Mesodermal cell (in vitro differentiated cells): ENCODE measurements around the gene ENDOU.

Experiments
- H3K27ac ChIP-seq: 2 replicates; pipeline ENCODE4 v1.7.0; 2013; ENCODE audit warnings: mild to moderate bottlenecking, low read depth, low read length, moderate library complexity; ENCODE audit not compliant: severe bottlenecking
- H3K36me3 ChIP-seq: 2 replicates; pipeline ENCODE4 v1.7.1; 2013; ENCODE audit warnings: mild to moderate bottlenecking, low read length, moderate library complexity; ENCODE audit not compliant: control insufficient read depth, insufficient read depth
- H3K4me1 ChIP-seq: one replicate; pipeline ENCODE4 v1.7.1; 2013; ENCODE audit warnings: mild to moderate bottlenecking, low read length; ENCODE audit not compliant: insufficient read depth, control insufficient read depth, poor library complexity, severe bottlenecking
- H3K4me3 ChIP-seq: 2 replicates; pipeline ENCODE4 v1.7.0; 2013; ENCODE audit warnings: low read length, control low read depth, mild to moderate bottlenecking; ENCODE audit not compliant: insufficient read depth, poor library complexity, severe bottlenecking; ENCODE audit errors: extremely low read depth
- H3K9me3 ChIP-seq: 2 replicates; pipeline ENCODE4 v1.7.1; 2013; ENCODE audit warnings: mild to moderate bottlenecking, low read length, moderate library complexity; ENCODE audit not compliant: control insufficient read depth
- WGBS, 2 experiments: methylation state at CpG; one replicate each; pipeline ENCODE4 v1.1.5; 2013; ENCODE audit warnings: missing lambda C conversion rate in 2 of 2; ENCODE audit not compliant: insufficient coverage in 2 of 2; 5-methylcytosine and 5-hydroxymethylcytosine counted together

ENDOU gene

DNA sequence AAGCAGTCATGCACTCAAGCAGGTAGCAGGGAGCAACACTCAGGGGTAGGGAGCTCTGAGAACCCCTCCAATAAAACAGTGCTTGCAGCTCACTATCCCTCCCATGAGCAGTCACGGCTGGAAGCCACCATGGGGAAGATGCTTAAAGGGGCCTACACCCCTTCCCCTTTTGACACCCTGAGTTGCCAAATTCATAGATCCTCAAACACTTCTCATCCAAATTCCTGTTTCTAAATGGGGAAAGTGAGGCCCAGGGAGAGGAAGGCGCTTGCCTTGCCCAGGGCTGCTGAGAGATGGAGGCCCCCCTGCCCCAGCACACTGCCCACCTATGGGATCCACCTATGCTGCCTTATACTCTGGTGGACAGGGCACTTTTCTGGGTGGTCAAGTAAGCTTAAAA is 7.2 kb upstream of the ENDOU start:
- H3K36me3 ChIP-seq = no peaks in the 10 kb centered on the region
- no peak overlapping the region for H3K4me3 ChIP-seq
- H3K27ac ChIP-seq = no peak overlapping the region
- WGBS, 2 experiments = 79% methylated on average over 2 of the region's 2 CpGs; no CpG with 5 or more reads in 1 of the 2 experiments
- peaks cover 12% of the 10 kb centered on the region for H3K4me1 ChIP-seq
- no peaks in the 10 kb centered on the region for H3K9me3 ChIP-seq

DNA sequence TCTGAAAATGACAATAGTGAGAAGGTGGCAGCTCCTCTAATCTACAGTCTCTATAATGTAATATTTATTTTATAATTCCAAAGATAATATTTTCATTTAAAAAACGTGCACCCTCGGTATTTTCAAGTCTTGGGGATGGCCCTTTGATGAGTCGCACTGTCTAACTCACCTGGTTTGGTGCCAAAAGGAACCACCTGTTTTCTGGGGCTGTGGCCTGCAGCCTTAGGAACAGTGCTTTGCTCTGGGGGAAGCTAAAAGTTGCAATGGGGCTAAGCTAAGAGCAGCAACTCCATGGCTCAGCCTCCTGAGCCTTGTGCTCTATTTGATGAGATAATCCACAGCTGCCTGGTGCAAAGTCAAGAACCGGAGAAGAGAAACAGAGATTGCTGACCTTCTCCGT is 6.4 kb upstream of the ENDOU start:
- H3K27ac ChIP-seq = no peak overlapping the region
- peaks cover 12% of the 10 kb centered on the region for H3K4me1 ChIP-seq
- no peak overlapping the region for H3K4me3 ChIP-seq
- WGBS, 2 experiments = 93 to 94% methylated on average over 3 to 5 of the region's 5 CpGs
- no peaks in the 10 kb centered on the region for H3K9me3 ChIP-seq
- no peaks in the 10 kb centered on the region for H3K36me3 ChIP-seq

DNA sequence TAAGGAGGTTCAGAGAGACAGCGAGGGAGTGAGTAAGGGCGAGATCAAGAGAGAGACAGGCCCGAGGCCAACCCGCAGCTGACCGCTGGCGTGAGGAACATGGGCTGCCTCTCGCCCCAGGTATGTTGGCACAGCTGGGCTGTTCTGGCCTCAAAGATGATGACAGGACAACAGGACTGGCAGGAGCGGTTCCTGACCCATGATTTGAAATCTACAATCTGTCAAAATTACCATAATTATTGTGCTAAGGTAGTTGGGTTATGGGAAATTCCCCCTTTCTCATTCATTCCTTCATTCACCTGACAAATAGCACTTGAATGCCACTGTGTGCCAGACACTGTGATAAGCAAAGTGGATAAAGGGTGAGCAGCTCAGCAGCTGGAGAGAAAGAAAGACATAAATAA is 5.1 kb upstream of the ENDOU start:
- H3K4me3 ChIP-seq = no peak overlapping the region
- no peaks in the 10 kb centered on the region for H3K36me3 ChIP-seq
- no peaks in the 10 kb centered on the region for H3K9me3 ChIP-seq
- no peak overlapping the region for H3K27ac ChIP-seq
- H3K4me1 ChIP-seq = peaks cover 13% of the 10 kb centered on the region
- 96 to 97% methylated on average over 7 of the region's 8 CpGs for WGBS, 2 experiments

DNA sequence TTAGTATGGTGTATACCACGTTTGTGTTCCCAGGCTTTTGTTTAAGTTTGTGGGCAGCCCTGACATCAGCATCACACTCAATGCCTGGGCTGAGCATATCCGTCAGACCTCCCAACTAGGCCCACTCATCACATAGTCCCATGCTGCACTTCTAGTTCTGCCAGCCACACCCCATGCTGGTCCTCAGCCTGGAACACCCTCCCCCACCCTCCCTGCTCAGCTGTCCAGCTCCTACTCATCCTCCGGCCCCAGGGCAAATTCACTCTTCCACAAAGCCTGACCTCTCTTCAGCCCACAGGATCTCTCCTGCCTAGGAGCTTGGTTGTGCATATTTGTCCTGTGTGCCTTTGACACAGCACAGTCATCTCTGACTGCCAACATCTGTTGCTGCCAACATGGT is 3.9 kb upstream of the ENDOU start:
- H3K4me3 ChIP-seq = no peak overlapping the region
- peaks cover 6% of the 10 kb centered on the region for H3K4me1 ChIP-seq
- no peak overlapping the region for H3K27ac ChIP-seq
- WGBS, 2 experiments = 89% methylated on average over 2 of the region's 3 CpGs; no CpG with 5 or more reads in 1 of the 2 experiments
- H3K9me3 ChIP-seq = no peaks in the 10 kb centered on the region
- H3K36me3 ChIP-seq = no peaks in the 10 kb centered on the region

DNA sequence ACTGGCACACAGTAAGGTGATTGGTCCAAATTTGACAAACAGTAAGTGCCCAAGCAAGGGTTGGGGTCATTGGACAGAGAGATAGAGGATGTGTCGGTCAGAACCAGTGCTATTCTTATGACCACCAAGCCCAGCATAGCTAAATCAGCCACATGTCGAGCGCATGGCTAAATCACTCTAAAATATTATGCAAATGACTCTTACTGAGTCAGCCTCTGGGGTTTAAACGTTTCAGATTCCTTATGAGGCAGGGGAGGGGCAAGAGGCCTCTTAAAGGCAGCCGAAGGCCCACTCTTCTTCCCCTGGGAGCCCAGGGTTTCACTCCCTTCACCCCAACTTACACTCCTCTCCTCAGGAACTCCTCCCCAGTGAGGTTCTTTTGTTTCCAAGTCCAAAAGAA is 603 bp upstream of the ENDOU start:
- no peaks in the 10 kb centered on the region for H3K9me3 ChIP-seq
- WGBS, 2 experiments = 71 to 83% methylated on average over 1 to 3 of the region's 5 CpGs
- H3K27ac ChIP-seq = no peak overlapping the region
- no peaks in the 10 kb centered on the region for H3K36me3 ChIP-seq
- peaks cover 6% of the 10 kb centered on the region for H3K4me1 ChIP-seq
- no peak overlapping the region for H3K4me3 ChIP-seq

DNA sequence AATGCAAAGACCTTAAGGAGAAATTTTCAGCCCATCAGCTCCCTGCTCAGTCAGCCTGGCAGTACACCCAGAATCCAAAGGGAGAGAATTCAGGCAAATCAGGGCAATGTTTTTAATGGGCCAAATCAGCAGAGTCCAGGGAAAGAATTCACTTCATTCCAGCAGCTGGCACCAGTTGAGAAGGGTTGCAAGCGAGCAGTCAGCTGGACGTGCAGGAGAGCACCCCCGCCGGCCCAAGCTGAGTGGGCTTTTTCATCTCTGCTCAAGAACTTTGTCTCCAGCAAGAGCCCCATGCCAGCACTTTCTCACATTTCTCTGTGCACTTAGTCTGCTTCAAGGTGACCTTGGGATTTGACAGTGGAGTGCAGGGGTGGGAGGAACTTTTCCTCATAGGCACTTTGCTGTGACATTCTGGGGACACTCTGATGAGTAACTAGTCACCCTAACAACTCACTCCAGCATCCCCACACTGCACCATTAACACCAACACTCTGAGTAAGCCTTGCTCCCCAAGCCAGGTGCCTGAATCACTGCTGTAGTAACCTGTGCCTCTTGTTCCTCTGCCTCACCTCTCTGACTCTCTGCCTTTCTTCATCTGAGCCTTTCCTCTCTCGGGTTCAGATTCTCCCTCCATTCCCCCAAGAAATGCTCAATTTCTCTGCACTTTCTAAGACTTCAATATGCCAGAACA is 2.2 kb downstream of the ENDOU start:
- Histone ChIP-seq H3K4me3 (no peak overlapping the region), H3K9me3 (no peaks in the 10 kb centered on the region), H3K4me1 (peaks cover 6% of the 10 kb centered on the region), H3K36me3 (no peaks in the 10 kb centered on the region), H3K27ac (no peak overlapping the region)
- 73 to 87% methylated on average over 4 to 5 of the region's 5 CpGs for WGBS, 2 experiments

DNA sequence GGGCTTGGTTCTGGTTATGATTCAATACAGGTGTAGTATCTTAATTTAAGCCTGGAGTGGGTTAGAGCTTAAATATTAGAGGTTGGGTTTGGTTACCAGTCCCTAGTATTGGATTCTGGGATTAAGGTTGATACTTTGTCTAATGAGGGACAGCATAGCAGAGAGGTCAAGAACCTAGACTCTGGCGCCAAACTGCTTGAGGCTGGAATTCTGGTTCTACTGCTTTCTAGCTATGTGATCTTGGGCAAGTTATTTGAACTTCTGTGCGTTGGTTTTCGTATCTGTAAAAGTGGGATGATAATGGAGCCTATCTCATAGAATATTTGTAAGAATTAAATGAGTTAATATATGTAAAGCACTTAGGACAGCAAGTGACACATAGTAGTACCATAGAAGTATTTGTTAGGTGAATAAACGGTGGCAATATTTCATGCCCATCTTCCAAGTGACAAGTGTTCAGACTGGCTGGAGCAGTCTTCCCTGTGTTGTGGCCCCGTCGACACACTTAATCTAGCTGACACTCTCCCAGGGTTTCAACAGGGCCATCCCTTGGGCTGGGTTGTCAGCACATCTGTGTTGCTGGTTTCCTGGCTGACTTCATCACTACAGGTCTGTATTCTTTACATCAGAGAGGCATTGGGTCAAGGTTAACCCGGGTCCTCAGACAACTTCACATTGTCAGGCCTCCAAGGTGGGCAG is 3.0 kb downstream of the ENDOU start:
- H3K9me3 ChIP-seq = no peaks in the 10 kb centered on the region
- H3K4me1 ChIP-seq = peaks cover 11% of the 10 kb centered on the region
- no peak overlapping the region for H3K4me3 ChIP-seq
- H3K36me3 ChIP-seq = no peaks in the 10 kb centered on the region
- 81 to 87% methylated on average over 5 to 6 of the region's 7 CpGs for whole genome bisulfite sequencing, 2 experiments
- H3K27ac ChIP-seq = no peak overlapping the region

DNA sequence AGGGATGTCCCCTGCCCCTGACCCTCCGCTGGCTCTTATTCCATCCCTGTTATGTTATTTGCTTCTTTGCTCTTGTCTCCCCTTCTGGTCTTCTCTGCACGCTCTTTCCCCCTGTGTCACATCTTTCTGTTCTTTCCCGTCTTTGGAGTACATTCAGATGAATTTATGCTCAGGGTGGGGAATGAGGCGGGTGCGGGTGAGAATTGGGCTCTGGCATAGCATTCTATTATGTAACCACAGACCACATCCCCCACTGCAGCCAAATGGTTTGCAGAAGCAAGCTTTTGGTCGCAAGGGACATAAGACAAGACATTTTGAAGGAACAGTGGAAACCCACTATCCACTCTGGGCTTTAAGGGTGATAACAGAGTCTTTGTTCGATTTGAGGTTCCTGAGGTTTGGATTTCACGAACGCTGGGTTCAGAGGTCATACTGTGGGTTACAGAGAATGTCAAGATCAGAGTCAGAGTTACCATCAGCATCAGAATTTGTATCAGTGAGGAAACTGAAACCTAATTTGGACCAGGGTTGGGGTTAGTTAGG is 3.8 kb downstream of the ENDOU start:
- peaks cover 11% of the 10 kb centered on the region for H3K4me1 ChIP-seq
- 93 to 98% methylated on average over 4 to 6 of the region's 9 CpGs for WGBS, 2 experiments
- H3K4me3 ChIP-seq = no peak overlapping the region
- H3K36me3 ChIP-seq = no peaks in the 10 kb centered on the region
- no peaks in the 10 kb centered on the region for H3K9me3 ChIP-seq
- H3K27ac ChIP-seq = no peak overlapping the region

DNA sequence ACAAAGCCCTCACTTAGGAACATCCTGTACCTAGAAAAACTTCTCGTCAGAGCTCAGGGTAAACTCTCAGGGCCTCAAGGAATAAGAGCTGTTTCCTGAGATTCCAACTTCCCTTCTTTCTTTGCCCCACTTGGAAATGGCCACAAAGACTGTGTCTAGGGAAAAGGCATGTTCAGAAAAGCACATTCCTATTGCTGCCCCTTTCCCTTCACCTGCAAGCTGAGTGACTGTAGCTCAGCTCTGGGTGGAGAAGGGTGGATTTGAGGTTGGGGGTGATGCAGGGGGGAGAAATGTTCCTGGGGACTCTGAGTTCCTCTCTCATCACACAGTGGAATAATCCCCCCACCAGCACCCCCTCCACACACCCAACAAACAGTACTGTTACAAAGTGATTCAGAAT is 6.8 kb downstream of the ENDOU start:
- H3K9me3 ChIP-seq = no peaks in the 10 kb centered on the region
- peaks cover 9% of the 10 kb centered on the region for H3K4me1 ChIP-seq
- no peak overlapping the region for H3K4me3 ChIP-seq
- 100% methylated on average over 1 of the region's 1 CpG for WGBS, 2 experiments
- no peaks in the 10 kb centered on the region for H3K36me3 ChIP-seq
- H3K27ac ChIP-seq = no peak overlapping the region

DNA sequence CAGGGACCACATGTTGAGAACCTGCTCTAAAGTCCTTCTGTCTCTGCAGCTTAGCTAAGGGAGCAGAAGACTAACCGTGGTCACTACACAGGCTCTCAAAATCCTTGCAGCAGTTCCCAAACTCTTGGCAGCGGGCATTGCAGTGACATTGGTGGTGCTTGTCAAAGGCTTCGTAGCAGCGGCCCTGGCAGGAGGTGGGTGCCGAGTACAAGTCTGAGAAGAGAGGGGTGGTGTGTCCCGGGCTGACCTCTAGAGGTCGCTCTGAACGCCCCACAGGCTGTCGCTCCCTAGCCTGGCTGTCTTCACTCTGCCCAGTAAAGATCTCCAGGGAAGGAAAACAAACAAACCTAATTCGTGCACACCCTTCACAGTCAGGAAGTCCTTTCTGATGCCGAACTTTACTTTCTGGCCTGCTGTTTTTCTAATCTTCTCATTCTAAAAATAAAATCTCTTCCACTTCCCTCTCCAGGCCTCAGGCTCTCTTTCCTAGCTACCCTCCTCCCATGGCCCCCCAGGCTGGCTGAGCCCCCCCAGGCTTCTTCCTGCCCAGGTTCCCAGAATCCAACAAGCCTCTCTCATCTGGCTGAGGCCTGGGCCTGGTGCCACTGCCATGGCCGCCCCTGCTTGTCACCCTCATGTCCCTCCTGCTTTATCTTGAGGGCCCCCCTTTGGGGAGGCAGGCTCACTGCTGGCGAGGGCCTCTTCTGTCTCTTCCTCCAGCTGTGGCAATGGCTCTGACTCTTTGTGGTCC is 7.7 kb downstream of the ENDOU start:
- no peak overlapping the region for H3K4me3 ChIP-seq
- H3K36me3 ChIP-seq = no peaks in the 10 kb centered on the region
- H3K4me1 ChIP-seq = peaks cover 9% of the 10 kb centered on the region
- no peaks in the 10 kb centered on the region for H3K9me3 ChIP-seq
- peak overlapping the region; percentile 90 for H3K27ac ChIP-seq
- 19 to 22% methylated on average over 8 to 10 of the region's 13 CpGs for WGBS, 2 experiments
